ENCODE measurements around the gene NGLY1.

Gene NGLY1

DNA sequence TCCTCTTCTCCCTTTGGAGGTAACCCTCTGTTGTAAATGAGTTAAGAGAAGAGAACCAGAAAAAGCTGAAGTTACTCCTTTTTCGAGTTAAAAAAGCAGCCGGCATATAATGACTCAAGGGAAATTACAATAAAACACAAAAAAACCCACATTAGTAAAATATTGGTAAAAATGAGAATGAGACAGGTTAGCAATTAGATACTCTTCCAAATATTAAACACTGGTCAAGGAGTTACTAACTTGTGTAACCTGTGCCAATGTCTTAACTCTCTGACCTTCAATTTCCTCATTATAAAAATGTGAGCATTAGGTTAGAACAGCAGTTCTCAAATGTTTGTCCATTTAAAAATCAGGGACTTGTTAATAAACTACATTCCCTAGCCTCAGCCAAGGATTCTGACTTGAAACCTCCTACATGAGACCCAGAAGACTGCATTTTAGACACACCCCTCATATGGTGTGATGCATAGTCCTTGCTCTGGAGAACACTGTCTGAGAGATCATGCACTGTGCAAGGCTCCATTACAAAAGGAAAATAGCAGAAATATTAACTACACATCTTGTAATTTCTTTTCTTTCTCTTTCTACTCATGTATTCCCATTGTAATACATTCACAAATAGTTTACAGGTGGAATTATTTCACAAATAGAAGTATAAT, 75.8 kb downstream of the NGLY1 start:
- DNase-seq: no peak

DNA sequence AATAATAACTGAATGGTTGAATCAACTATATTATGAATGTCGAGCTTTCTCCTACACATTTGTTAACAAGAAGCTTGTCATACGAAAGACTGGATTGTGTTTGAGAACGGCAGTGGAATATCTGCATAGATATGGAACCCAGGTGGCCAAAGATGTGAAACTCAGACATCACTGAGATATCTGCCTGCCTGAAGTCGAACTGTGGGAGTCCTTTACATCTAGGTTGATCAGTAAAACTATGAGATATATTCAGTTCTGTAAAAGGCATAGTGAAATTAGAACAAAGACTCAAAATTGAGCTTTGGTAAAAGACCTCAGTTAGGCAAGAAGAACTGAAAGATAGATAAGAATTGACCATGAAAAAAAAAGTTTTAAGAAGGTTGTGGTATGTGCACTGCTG, 77.0 kb downstream of the NGLY1 start:
- no peak for DNase-seq

- DNase-seq: no peak
These were observed 85.7 kb downstream of the NGLY1 start for GRCh38 chr3:25697553-25697952.

- no peak for DNase-seq
These were observed 87.4 kb downstream of the NGLY1 start for GRCh38 chr3:25695731-25696420.

- no peak for DNase-seq
These were observed 90.0 kb downstream of the NGLY1 start for GRCh38 chr3:25693238-25693637.

GRCh38 chr3:25692341-25692740, 90.9 kb downstream of the NGLY1 start:
- no peak for DNase-seq

DNA sequence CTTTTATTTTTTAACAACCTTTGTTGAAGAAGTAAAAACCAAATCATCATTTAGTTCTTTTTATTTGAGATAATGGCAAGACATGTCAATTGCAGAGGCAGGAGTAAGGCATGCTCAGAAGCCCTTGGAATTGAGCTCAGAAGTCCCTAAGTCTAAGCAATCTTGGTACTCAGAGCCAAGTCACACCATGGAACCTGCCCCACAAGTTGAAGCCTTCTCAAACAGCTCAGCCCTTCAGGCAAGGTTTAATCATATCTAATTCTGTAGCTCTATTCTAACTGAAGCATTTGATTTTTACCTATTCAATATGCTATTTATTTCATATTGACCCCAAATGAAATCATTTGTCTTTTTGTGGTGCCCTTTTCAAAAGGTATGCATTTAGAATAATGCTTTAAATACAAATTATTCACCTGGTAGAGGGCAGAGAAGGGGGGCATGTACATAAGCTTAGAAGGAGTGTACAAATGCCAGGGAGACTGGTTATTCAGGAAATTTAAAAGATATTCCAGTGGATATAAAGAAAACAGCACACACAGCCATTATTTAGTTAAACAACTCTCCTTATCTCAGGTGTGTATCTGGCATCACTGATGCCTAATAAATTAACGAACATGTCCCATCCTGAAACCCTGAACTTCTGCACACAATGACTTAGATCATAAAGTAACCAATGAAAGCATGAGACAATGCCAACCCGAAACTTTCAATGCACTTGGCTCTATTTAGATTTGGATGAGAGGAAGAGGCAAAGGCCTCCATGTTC, 92.3 kb downstream of the NGLY1 start:
- no peak for DNase-seq

GRCh38 chr3:25689226-25689625, 94.0 kb downstream of the NGLY1 start:
- no peak for DNase-seq

DNA sequence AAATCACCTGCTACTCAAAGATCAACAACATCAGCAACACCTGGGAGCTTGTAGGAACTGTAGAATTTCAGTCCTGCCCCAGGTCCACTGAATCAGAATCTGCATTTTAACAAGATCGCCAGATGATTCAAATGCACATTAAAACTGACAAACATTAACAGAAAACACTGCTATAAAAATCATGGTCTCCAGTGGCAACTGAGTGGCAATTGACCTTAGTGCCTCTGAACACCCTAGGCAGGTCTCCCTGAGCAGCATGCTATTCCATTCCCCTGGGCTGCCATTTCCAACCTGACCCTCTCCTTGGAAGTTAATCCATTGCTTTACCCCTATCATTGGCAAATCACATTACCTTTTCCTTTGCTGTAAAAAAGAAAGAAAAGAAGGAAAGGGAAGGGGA, 95.5 kb downstream of the NGLY1 start:
- DNase-seq: no peak

DNA sequence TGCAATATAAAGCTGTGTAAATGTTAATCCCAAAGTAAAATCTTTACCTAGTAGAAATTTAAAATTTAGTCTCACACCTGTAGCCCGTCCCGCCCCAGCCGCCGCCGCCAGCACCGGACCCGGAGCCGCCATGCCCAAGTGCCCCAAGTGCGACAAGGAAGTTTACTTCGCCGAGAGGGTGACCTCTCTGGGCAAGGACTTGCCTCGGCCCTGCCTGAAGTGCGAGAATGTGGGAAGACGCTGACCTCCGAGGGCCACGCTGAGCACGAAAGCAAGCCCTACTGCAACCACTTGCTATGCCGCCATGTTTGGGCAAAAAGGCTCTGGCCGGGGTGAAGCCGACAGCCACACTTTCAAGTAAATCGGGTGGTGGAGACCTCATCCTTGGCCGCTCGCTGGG, 96.5 kb downstream of the NGLY1 start:
- DNase-seq: no peak

DNA sequence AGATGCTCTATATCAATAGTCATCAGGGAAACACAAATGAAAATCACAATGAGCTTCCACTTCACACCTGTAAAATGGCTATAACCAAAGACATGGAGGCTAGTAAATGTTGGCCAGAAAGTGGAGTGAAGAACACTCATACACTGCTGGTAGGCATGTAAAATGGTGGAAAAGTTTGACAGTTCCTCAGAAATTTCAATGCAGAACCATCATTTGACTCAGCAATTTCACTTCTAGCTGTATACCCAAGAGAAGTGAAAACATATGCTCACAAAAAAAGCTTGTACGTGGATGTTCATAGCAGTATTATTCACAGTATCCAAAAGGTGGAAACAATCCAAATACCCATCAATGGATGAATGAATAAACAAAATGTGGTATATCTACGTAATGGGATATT, 99.4 kb downstream of the NGLY1 start:
- no peak for DNase-seq

DNA sequence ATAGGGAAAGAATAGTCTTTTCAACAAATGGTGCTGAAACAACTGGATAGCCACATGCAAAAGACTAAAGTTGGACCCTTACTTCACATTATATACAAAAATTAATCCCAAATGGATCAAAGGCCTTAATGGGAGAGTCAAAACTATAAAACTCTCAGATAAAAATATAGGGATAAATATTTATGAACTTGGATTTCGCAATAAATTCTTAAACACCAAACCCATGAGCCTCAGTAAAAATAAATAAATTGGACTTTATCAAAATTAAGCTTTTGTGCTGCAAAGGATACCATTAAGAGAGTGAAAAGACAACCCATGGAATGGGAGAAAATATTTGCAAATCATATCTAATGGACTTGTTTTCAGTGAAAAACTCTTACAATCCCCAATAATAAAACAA, 99.8 kb downstream of the NGLY1 start:
- no peak for DNase-seq

GRCh38 chr3:25679642-25680302, 103.5 kb downstream of the NGLY1 start:
- DNase-seq: no peak

DNA sequence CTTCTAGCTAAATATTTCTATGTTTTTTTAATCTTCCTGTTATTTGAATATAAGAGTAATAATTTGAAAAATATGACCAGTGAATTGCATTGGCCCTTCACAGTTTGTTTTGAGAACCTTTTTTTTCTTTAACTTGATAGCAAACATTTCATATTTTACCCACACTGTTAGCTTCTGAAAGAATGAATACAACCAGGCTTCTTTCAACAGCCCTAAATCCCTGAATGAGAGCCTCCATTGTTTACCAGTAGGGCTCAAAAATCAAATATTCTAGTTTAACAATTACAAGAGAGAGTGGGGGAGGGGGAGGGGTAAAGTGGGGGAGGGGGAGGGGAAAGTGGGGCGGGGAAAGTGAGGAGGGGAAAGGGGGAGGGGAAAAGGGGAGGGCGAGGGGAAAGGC, 104.1 kb downstream of the NGLY1 start:
- DNase-seq: no peak

GRCh38 chr3:25678581-25678980, 104.7 kb downstream of the NGLY1 start:
- no peak for DNase-seq

- no peak for DNase-seq
These were observed 106.1 kb downstream of the NGLY1 start for GRCh38 chr3:25677121-25677520.

GRCh38 chr3:25674670-25675069, 108.6 kb downstream of the NGLY1 start:
- no peak for DNase-seq

DNA sequence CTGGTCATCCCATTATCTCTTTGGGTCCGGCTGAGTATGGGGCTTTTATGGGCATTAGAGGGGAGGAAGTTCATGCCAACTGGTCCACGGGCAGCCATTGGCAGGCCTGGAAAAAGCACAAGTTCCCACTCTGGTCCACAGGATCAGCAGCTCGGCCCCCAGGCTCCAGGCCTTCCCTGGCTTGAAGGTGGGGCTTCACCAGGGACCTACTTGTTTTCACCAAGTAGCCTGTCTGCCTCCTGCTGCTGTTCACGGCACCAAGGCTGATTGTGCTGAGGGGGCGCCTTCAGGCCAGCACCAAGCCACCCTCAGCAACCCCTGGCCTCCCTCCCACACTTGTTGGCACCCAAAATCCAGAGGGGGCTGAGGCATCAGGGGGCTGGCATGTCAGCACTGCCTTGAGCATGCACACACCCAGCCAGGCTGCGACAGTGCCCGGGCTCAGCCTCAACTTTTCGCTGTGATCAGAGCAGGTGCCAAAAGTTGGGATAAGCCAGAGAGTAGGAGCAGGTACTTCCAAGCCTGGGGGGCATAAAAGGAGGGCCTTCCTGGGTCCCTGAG, 109.4 kb downstream of the NGLY1 start:
- DNase-seq: no peak
